H9 (cell line): Measurements from ENCODE around the gene ENOSF1. TPM values are rescaled to one million over a fixed set of nuclear protein-coding genes. Genes with fewer than 3 reads are reported as not detected.

ENCODE experiments used
- DNase-seq: peaks from one replicate; pipeline ENCODE4 v3.0.0-alpha.2; 2017
- H2AFZ ChIP-seq: one replicate; pipeline ENCODE4 v1.6.1; 2013; ENCODE audit warnings: mild to moderate bottlenecking, low read length, control low read depth, moderate library complexity
- H2AK5ac ChIP-seq: 2 replicates; pipeline ENCODE4 v1.6.1; 2013; ENCODE audit warnings: low read length, control low read depth, mixed read lengths; ENCODE audit not compliant: insufficient read length
- H2BK120ac ChIP-seq: one replicate; pipeline ENCODE4 v1.6.1; 2013; ENCODE audit warnings: low read depth, mild to moderate bottlenecking, low read length, control low read depth, inconsistent platforms; ENCODE audit not compliant: poor library complexity, severe bottlenecking
- H2BK12ac ChIP-seq: 2 replicates; pipeline ENCODE4 v1.6.1; 2013; ENCODE audit warnings: low read length, control low read depth, mixed read lengths, low read depth; ENCODE audit not compliant: insufficient read length
- H2BK15ac ChIP-seq: 2 replicates; pipeline ENCODE4 v1.6.1; 2013; ENCODE audit warnings: low read depth, low read length, control low read depth
- H2BK20ac ChIP-seq: one replicate; pipeline ENCODE4 v1.6.1; 2013; ENCODE audit warnings: low read depth, mild to moderate bottlenecking, low read length, control low read depth, inconsistent platforms; ENCODE audit not compliant: poor library complexity, severe bottlenecking
- H2BK5ac ChIP-seq: 2 replicates; pipeline ENCODE4 v1.6.1; 2013; ENCODE audit warnings: low read length, control low read depth, mixed read lengths; ENCODE audit not compliant: insufficient read length
- H3K14ac ChIP-seq: 2 replicates; pipeline ENCODE4 v1.6.1; 2013; ENCODE audit warnings: low read length, control low read depth; ENCODE audit not compliant: insufficient read depth
- H3K18ac ChIP-seq: 2 replicates; pipeline ENCODE4 v1.6.1; 2013; ENCODE audit warnings: low read depth, mild to moderate bottlenecking, mixed read lengths, low read length, control low read depth; ENCODE audit not compliant: insufficient read length
- H3K23ac ChIP-seq: 2 replicates; pipeline ENCODE4 v1.6.1; 2013; ENCODE audit warnings: low read length, control low read depth, mixed read lengths, low read depth; ENCODE audit not compliant: insufficient read length
- H3K23me2 ChIP-seq: 2 replicates; pipeline ENCODE4 v1.6.1; 2013; ENCODE audit warnings: low read depth, mild to moderate bottlenecking, mixed read lengths, low read length, control low read depth; ENCODE audit not compliant: insufficient read length, poor library complexity, severe bottlenecking
- H3K27ac ChIP-seq: 2 replicates; pipeline ENCODE4 v1.5.1; 2013; ENCODE audit warnings: low read length, control low read depth, mixed read lengths, low read depth; ENCODE audit not compliant: insufficient read length
- H3K27me3 ChIP-seq: 2 replicates; pipeline ENCODE4 v1.6.1; 2013; ENCODE audit warnings: low read length, control low read depth, inconsistent platforms; ENCODE audit not compliant: insufficient read depth
- H3K4ac ChIP-seq: 2 replicates; pipeline ENCODE4 v1.6.1; 2013; ENCODE audit warnings: low read depth, mild to moderate bottlenecking, control low read depth, inconsistent platforms, low read length, moderate library complexity
- H3K4me1 ChIP-seq: 2 replicates; pipeline ENCODE4 v1.6.1; 2013; ENCODE audit warnings: low read length, control low read depth, inconsistent platforms; ENCODE audit not compliant: insufficient read depth
- H3K4me2 ChIP-seq: 2 replicates; pipeline ENCODE4 v1.6.1; 2013; ENCODE audit warnings: low read length, control low read depth, mixed read lengths; ENCODE audit not compliant: insufficient read length, insufficient read depth
- H3K56ac ChIP-seq: 2 replicates; pipeline ENCODE4 v1.6.1; 2013; ENCODE audit warnings: low read depth, mild to moderate bottlenecking, mixed read lengths, low read length, control low read depth; ENCODE audit not compliant: insufficient read length
- H3K79me1 ChIP-seq: 2 replicates; pipeline ENCODE4 v1.6.1; 2013; ENCODE audit warnings: low read depth, mild to moderate bottlenecking, moderate library complexity, low read length, control low read depth, inconsistent platforms; ENCODE audit not compliant: insufficient read depth, poor library complexity, severe bottlenecking
- H3K79me2 ChIP-seq: 2 replicates; pipeline ENCODE4 v1.6.1; 2013; ENCODE audit warnings: low read length, control low read depth, inconsistent platforms; ENCODE audit not compliant: insufficient read depth
- H3K9ac ChIP-seq: 2 replicates; pipeline ENCODE4 v1.6.1; 2013; ENCODE audit warnings: low read length, control low read depth, mixed read lengths; ENCODE audit not compliant: insufficient read length; ENCODE audit errors: extremely low read depth
- H3K9me3 ChIP-seq: one replicate; pipeline ENCODE4 v1.6.1; 2013; ENCODE audit warnings: low read depth, low read length, inconsistent platforms; ENCODE audit not compliant: control insufficient read depth
- H3T11ph ChIP-seq: one replicate; pipeline ENCODE4 v1.6.1; 2013; ENCODE audit warnings: mild to moderate bottlenecking, low read length, control low read depth, inconsistent platforms
- H4K20me1 ChIP-seq: one replicate; pipeline ENCODE4 v1.6.1; 2013; ENCODE audit not compliant: control insufficient read depth, insufficient read length, insufficient read depth
- H4K5ac ChIP-seq: 2 replicates; pipeline ENCODE4 v1.6.1; 2013; ENCODE audit warnings: low read depth, mild to moderate bottlenecking, mixed read lengths, low read length, control low read depth; ENCODE audit not compliant: insufficient read length
- H4K8ac ChIP-seq: replicated peaks from 2 replicates; pipeline ENCODE4 v1.6.1; 2013; ENCODE audit warnings: low read length, control low read depth, mixed read lengths, low read depth; ENCODE audit not compliant: insufficient read length
- H4K91ac ChIP-seq: 2 replicates; pipeline ENCODE4 v1.6.1; 2013; ENCODE audit warnings: low read depth, mild to moderate bottlenecking, moderate library complexity, mixed read lengths, low read length, control low read depth; ENCODE audit not compliant: insufficient read length
- H3K27ac Mint-ChIP-seq, 3 experiments: 2 replicates in 2 of 3; 3 replicates in 1 of 3; pipeline ENCODE4 v1.8.0; 2020 to 2021; ENCODE audit warnings: mixed read lengths in 3 of 3, mild to moderate bottlenecking in 1 of 3, moderate library complexity in 1 of 3
- H3K27me3 Mint-ChIP-seq: 2 replicates; pipeline ENCODE4 v1.8.0; 2021; ENCODE audit warnings: low read depth, mild to moderate bottlenecking, moderate library complexity, mixed read lengths
- H3K36me3 Mint-ChIP-seq, 3 experiments: 2 replicates in 2 of 3; 3 replicates in 1 of 3; pipeline ENCODE4 v1.8.0; 2020 to 2021; ENCODE audit warnings: low read depth in 3 of 3, mixed read lengths in 3 of 3; ENCODE audit not compliant: insufficient read depth in 1 of 3
- H3K4me1 Mint-ChIP-seq, 2 experiments: 2 replicates each; pipeline ENCODE4 v1.8.0; 2020; ENCODE audit warnings: mixed read lengths in 2 of 2
- H3K4me3 Mint-ChIP-seq, 2 experiments: 2 replicates in 1 of 2; 3 replicates in 1 of 2; pipeline ENCODE4 v1.8.0; 2020 to 2021; ENCODE audit warnings: mild to moderate bottlenecking in 2 of 2, mixed read lengths in 2 of 2, moderate library complexity in 1 of 2
- H3K9me3 Mint-ChIP-seq, 2 experiments: 2 replicates in 1 of 2; 3 replicates in 1 of 2; pipeline ENCODE4 v1.8.0; 2020; ENCODE audit warnings: mild to moderate bottlenecking in 2 of 2, mixed read lengths in 2 of 2, moderate library complexity in 1 of 2
- CTCF ChIP-seq: fragments of 200-600 bp; sonication (generic); conservative IDR thresholded peaks from 3 replicates; pipeline ENCODE4 v1.8.0; 2021; ENCODE audit warnings: antibody characterized with exemption, mild to moderate bottlenecking
- WGBS: extraction: QIAGEN DNeasy Blood & Tissue Kit; methylation state at CpG from one replicate; pipeline ENCODE4 v1.1.7; 2013; ENCODE audit warnings: missing lambda C conversion rate, low lambda C conversion rate, mixed read lengths; ENCODE audit not compliant: insufficient read length; ENCODE audit errors: extremely low coverage; 5-methylcytosine and 5-hydroxymethylcytosine counted together
- total RNA-seq: library from RNA; stranded (reverse); gene quantifications from 2 replicates; pipeline ENCODE4 v1.2.1, GENCODE V29; 2021

ENOSF1 gene
- total RNA-seq, 1 experiment from 2014 or later = 40.3 TPM

- Mint-ChIP-seq H3K36me3 (peaks cover 0 to 5% (median 0%) of the 10 kb centered on the region in 3 experiments; a peak in 2 of 7 replicates), H3K4me1 (peaks cover 6 to 7% of the 10 kb centered on the region in 2 experiments), H3K4me3 (no peak overlapping the region), H3K27me3 (peaks cover 5% of the 10 kb centered on the region), H3K27ac (no peak overlapping the region), H3K9me3 (peaks cover 3 to 7% of the 10 kb centered on the region in 2 experiments; a peak in 3 of 5 replicates)
- no peak overlapping the region for H4K8ac ChIP-seq
- H3K56ac ChIP-seq = no peak overlapping the region
- no peak overlapping the region for H3K4me2 ChIP-seq
- no peak overlapping the region for H2BK20ac ChIP-seq
- no peak overlapping the region for H3K14ac ChIP-seq
- H2BK120ac ChIP-seq = no peak overlapping the region
- no peak overlapping the region for H3K18ac ChIP-seq
- no CpG with 5 or more reads among the region's 1 CpG for WGBS
- no peaks in the 10 kb centered on the region for H3K9me3 ChIP-seq
- no peak overlapping the region for H3K23ac ChIP-seq
- H3T11ph ChIP-seq = no peak overlapping the region
- no peak for TF ChIP-seq CTCF
- H2BK15ac ChIP-seq = no peak overlapping the region
- H2AFZ ChIP-seq = no peak overlapping the region
- no peaks in the 10 kb centered on the region for H3K79me1 ChIP-seq
- no peak overlapping the region for H3K9ac ChIP-seq
- no peak overlapping the region for H4K5ac ChIP-seq
- no peak overlapping the region for H2BK12ac ChIP-seq
- H3K4ac ChIP-seq = no peak overlapping the region
- peaks cover 8% of the 10 kb centered on the region for H3K23me2 ChIP-seq
- no peak for DNase-seq
- no peaks in the 10 kb centered on the region for H3K27me3 ChIP-seq
- no peak overlapping the region for H3K27ac ChIP-seq
- H2BK5ac ChIP-seq = no peak overlapping the region
- H4K20me1 ChIP-seq = no peaks in the 10 kb centered on the region
- no peak overlapping the region for H2AK5ac ChIP-seq
- 0 out of 2 replicates have a peak, but pooled peaks cover 2% of the 10 kb centered on the region for H3K4me1 ChIP-seq
- H4K91ac ChIP-seq = no peak overlapping the region
- no peaks in the 10 kb centered on the region for H3K79me2 ChIP-seq
These were observed 3.2 kb upstream of the ENOSF1 start for GRCh38 chr18:715626-716025.
